GM21529 (cell line): Measurements from ENCODE around the gene THOC5.
"Not testable (repeated sequence)": the region's sequence is repeated elsewhere in the genome, so short reads cannot be mapped to it uniquely, and the experiment has no call there.

Source experiments
- ATAC-seq: cut with Tn5 transposase; IDR thresholded peaks from one replicate; pipeline ENCODE4 v1.9.1; 2021; ENCODE audit not compliant: unreplicated experiment

The THOC5 gene

GRCh38 chr22:29553351-29554224 lies at the start of gene THOC5:
THOC5 (minus strand) TSS chr22:29553757; CDS start chr22:29549147, 4,610 bp downstream.
- ATAC-seq: peak; percentile 93

GRCh38 chr22:29598684-29599020 lies 45.1 kb upstream of the THOC5 start:
- no peak for ATAC-seq

DNA sequence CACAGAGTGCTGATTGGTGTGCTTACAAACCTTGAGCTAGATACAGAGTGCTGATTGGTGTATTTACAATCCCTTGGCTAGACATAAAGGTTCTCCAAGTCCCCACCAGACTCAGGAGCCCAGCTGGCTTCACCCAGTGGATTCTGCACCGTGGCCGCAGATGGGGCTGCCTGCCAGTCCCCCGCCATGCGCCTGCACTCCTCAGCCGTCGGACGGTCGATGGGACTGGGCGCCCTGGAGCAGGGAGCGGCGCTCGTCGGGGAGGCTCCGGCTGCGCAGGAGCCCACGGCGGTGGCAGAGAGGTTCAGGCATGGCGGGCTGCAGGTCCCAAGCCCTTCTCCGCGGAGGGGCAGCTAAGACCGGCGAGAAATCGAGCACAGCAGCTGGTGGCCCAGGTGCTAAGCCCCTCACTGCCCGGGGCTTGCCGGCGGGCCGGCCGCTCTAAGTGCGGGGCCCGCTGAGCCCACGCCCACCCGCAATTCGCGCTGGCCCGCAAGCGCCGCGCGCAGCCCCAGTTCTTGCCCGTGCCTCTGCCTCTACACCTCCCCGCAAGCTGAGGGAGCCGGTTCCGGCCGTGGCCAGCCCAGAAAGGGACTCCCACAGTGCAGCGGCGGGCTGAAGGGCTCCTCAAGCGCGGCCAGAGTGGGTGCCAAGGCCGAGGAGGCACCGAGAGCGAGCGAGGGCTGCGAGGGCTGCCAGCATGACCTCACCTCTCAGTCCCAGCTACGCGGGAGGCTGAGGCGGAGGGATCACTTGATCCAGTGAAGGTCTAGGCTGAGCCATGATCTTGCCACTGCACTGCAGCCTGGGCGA lies 44.5 kb upstream of the THOC5 start:
- not testable (repeated sequence) for ATAC-seq

- no peak for ATAC-seq
These were observed 42.9 kb upstream of the THOC5 start for GRCh38 chr22:29596408-29596807.

DNA sequence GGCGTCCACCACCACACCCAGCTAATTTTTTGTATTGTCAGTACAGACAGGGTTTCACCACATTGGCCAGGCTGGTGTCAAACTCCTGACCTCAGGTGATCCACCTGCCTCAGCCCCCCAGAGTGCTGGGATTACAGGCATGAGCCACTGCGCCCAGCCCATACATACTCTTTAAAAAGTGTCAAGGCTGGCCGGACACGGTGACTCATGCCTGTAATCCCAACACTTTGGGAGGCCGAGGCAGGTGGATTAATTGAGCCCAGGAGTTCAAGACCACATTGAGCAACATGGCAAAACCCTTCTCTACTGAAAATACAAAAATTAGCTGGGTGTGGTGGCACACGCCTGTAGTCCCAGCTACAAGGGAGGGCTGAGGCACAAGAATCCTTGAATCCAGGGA lies 40.9 kb upstream of the THOC5 start:
- not testable (repeated sequence) for ATAC-seq

DNA sequence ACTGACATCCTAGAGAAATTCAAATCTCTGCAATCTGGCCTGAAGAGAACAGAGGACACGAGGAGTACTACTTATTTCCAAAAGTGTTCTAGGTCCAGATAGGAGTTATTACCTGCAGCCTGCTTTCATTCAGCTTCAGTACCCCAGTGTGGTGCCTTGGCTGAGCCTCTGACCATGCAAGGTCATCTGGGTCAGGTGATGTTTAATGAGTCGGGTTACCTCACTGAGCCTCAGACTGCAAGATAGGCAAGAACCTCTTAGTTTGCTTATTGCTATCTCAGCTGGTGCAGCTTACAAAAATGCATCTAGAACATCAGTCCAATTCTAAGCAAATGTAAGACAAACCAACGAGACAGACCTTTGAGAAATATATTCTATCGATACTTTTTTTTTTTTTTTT lies 40.4 kb upstream of the THOC5 start:
- no peak for ATAC-seq

GRCh38 chr22:29587938-29588699 lies 34.6 kb upstream of the THOC5 start:
- no peak for ATAC-seq

- ATAC-seq: not testable (repeated sequence)
These were observed 32.7 kb upstream of the THOC5 start for GRCh38 chr22:29586193-29586705.

GRCh38 chr22:29584975-29585374 lies 31.4 kb upstream of the THOC5 start:
- ATAC-seq: no peak

- no peak for ATAC-seq
These were observed 28.2 kb upstream of the THOC5 start for GRCh38 chr22:29581799-29582198.

- ATAC-seq: no peak
These were observed 26.7 kb upstream of the THOC5 start for GRCh38 chr22:29580200-29580810.

GRCh38 chr22:29578462-29579200 lies 25.1 kb upstream of the THOC5 start:
- no peak for ATAC-seq

- no peak for ATAC-seq
These were observed 21.3 kb upstream of the THOC5 start for GRCh38 chr22:29574762-29575450.

GRCh38 chr22:29570912-29571549 lies 17.5 kb upstream of the THOC5 start:
- ATAC-seq: no peak

GRCh38 chr22:29570456-29570855 lies 16.9 kb upstream of the THOC5 start:
- ATAC-seq: no peak

GRCh38 chr22:29569011-29569678 lies 15.6 kb upstream of the THOC5 start:
- no peak for ATAC-seq

DNA sequence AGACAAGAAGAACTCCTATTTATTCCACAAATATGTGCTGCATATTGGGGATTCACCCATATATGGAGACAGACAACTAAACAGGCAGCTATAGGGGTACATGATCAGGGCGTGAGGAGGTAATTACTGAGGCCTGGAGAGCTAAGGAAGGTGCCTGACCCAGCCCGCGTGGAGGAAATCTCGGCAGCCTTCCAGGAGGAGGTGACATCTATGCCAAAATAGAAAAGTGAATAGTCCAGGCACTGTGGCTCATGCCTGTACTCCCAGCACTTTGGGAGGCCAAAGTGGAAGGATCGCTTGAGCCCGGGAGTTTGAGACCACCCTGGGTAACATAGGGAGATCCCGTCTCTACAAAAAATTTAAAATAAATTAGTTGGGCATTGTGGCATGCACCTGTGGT lies 13.8 kb upstream of the THOC5 start:
- no peak for ATAC-seq

DNA sequence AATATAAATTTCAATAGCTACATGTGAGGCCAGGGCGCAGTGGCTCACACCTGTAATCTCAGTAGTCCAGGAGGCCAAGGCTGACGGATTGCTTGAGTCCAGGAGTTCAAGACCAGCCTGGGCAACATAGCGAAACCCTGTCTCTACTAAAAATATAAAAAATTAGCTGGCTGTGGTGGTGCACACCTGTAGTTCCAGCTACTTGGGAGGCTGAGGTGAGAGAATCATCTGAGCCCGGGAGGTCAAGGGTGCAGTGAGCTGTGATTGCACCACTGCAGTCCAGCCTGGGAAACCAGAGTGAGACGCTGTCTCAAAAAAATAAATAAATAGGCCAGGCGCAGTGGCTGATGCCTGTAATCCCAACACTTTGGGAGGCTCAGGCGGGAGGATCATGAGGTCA lies 13.0 kb upstream of the THOC5 start:
- not testable (repeated sequence) for ATAC-seq
